SK-N-SH treated with all-trans-retinoic acid at 6 μM for 48 hours (cell line): ENCODE data around the gene NHLRC1.

Experiments used
- ATAC-seq: fragments of 200-7000 bp; cut with Tn5 transposase; 3 replicates; pipeline ENCODE4 v1.9.1; 2020; ENCODE audit warnings: mild to moderate bottlenecking, moderate library complexity
- ARNTL ChIP-seq: fragments of 450-650 bp; formaldehyde crosslinking; IDR thresholded peaks from 2 replicates; pipeline ENCODE4 v1.5.0; 2020; ENCODE audit warnings: low read depth, mild to moderate bottlenecking, moderate library complexity, borderline replicate concordance
- BACH2 ChIP-seq: fragments of 250-450 bp; sonication (Bioruptor Pico); IDR thresholded peaks from 2 replicates; pipeline ENCODE4 v1.9.0; 2021; ENCODE audit warnings: mild to moderate bottlenecking, borderline replicate concordance
- CREB5 ChIP-seq: fragments of 250-450 bp; sonication (Bioruptor Pico); IDR thresholded peaks from 2 replicates; pipeline ENCODE4 v1.5.1; 2020; ENCODE audit warnings: low read depth, mild to moderate bottlenecking, moderate library complexity
- CSDC2 ChIP-seq: fragments of 250-450 bp; sonication (Bioruptor Pico); IDR thresholded peaks from 2 replicates; pipeline ENCODE4 v1.5.0; 2020; ENCODE audit warnings: mild to moderate bottlenecking, moderate library complexity
- CSRNP3 ChIP-seq: fragments of 250-450 bp; sonication (Bioruptor Pico); IDR thresholded peaks from 2 replicates; pipeline ENCODE4 v1.5.1; 2021; ENCODE audit warnings: mild to moderate bottlenecking, moderate library complexity
- OSR1 ChIP-seq: fragments of 250-450 bp; sonication (Bioruptor Pico); IDR thresholded peaks from 2 replicates; pipeline ENCODE4 v1.8.0; 2022; ENCODE audit warnings: moderate library complexity, mild to moderate bottlenecking, inconsistent platforms
- PATZ1 ChIP-seq: fragments of 250-450 bp; sonication (Bioruptor Pico); IDR thresholded peaks from 2 replicates; pipeline ENCODE4 v1.8.0; 2020; ENCODE audit warnings: mild to moderate bottlenecking, moderate library complexity, borderline replicate concordance
- POU6F1 ChIP-seq: fragments of 250-450 bp; sonication (Bioruptor Pico); IDR thresholded peaks from 2 replicates; pipeline ENCODE4 v1.8.0; 2021; ENCODE audit warnings: low read depth, mild to moderate bottlenecking, moderate library complexity, borderline replicate concordance
- PPARA ChIP-seq: fragments of 250-450 bp; sonication (Bioruptor Pico); IDR thresholded peaks from 2 replicates; pipeline ENCODE4 v1.5.0; 2020; ENCODE audit warnings: mild to moderate bottlenecking, borderline replicate concordance
- RARB ChIP-seq: fragments of 250-450 bp; sonication (Bioruptor Pico); IDR thresholded peaks from 2 replicates; pipeline ENCODE4 v1.8.0; 2021; ENCODE audit warnings: mild to moderate bottlenecking, moderate library complexity
- SNAI2 ChIP-seq: fragments of 250-450 bp; sonication (Bioruptor Pico); IDR thresholded peaks from 2 replicates; pipeline ENCODE4 v1.5.0; 2020; ENCODE audit warnings: mild to moderate bottlenecking, moderate library complexity
- TCF4 ChIP-seq: fragments of 250-450 bp; sonication (Bioruptor Pico); IDR thresholded peaks from 2 replicates; pipeline ENCODE4 v1.8.0; 2021; ENCODE audit warnings: mild to moderate bottlenecking, moderate library complexity, borderline replicate concordance
- TOX ChIP-seq: fragments of 250-450 bp; sonication (Bioruptor Pico); IDR thresholded peaks from 2 replicates; pipeline ENCODE4 v1.8.0; 2021; ENCODE audit warnings: mild to moderate bottlenecking, moderate library complexity, borderline replicate concordance
- TSHZ2 ChIP-seq: fragments of 250-450 bp; sonication (Bioruptor Pico); IDR thresholded peaks from 2 replicates; pipeline ENCODE4 v1.5.0; 2020; ENCODE audit warnings: mild to moderate bottlenecking, moderate library complexity
- ZC3H10 ChIP-seq: fragments of 250-450 bp; sonication (Bioruptor Pico); IDR thresholded peaks from 2 replicates; pipeline ENCODE4 v1.5.1; 2021; ENCODE audit warnings: mild to moderate bottlenecking, moderate library complexity
- ZFP3 ChIP-seq: fragments of 250-450 bp; sonication (Bioruptor Pico); IDR thresholded peaks from 2 replicates; pipeline ENCODE4 v1.5.0; 2020; ENCODE audit warnings: mild to moderate bottlenecking, moderate library complexity
- ZNF565 ChIP-seq: fragments of 450-650 bp; formaldehyde crosslinking; conservative IDR thresholded peaks from 2 replicates; pipeline ENCODE4 v1.5.0; 2020; ENCODE audit warnings: low read depth, mild to moderate bottlenecking, moderate library complexity
- ZNF70 ChIP-seq: fragments of 450-650 bp; formaldehyde crosslinking; IDR thresholded peaks from 2 replicates; pipeline ENCODE4 v1.5.0; 2020; ENCODE audit warnings: mild to moderate bottlenecking, moderate library complexity
- ZNF8 ChIP-seq: fragments of 450-650 bp; formaldehyde crosslinking; IDR thresholded peaks from 2 replicates; pipeline ENCODE4 v1.5.0; 2020; ENCODE audit warnings: mild to moderate bottlenecking, moderate library complexity

NHLRC1 gene

GRCh38 chr6:18119236-18119635 lies 3.2 kb downstream of the NHLRC1 start:
- no peak for TF ChIP-seq SNAI2 (CRISPR knock-in tag)
- TF ChIP-seq RARB, result no peak
- TF ChIP-seq TCF4 (CRISPR knock-in tag), result no peak
- TF ChIP-seq, all 23 proteins: peak for 0
- ATAC-seq, result no peak

GRCh38 chr6:18118330-18118729 lies 4.1 kb downstream of the NHLRC1 start:
- TF ChIP-seq ARNTL (CRISPR knock-in tag), result no peak
- no peak for TF ChIP-seq BACH2 (CRISPR knock-in tag)
- TF ChIP-seq TCF4 (CRISPR knock-in tag), result no peak
- TF ChIP-seq TOX (CRISPR knock-in tag), result no peak
- TF ChIP-seq CREB5, result no peak
- TF ChIP-seq TSHZ2 (CRISPR knock-in tag), result no peak
- no peak for TF ChIP-seq RARB
- no peak for TF ChIP-seq CSRNP3
- TF ChIP-seq ZFP3, result no peak
- no peak for TF ChIP-seq ZNF8 (CRISPR knock-in tag)
- TF ChIP-seq ZNF70 (CRISPR knock-in tag), result no peak
- ATAC-seq, result no peak

GRCh38 chr6:18117136-18117535 lies 5.3 kb downstream of the NHLRC1 start:
- no peak for ATAC-seq
- TF ChIP-seq TSHZ2 (CRISPR knock-in tag), result no peak
- no peak for TF ChIP-seq ZC3H10 (CRISPR knock-in tag)
- TF ChIP-seq ZFP3, result no peak
- no peak for TF ChIP-seq ZNF565 (CRISPR knock-in tag)
- no peak for TF ChIP-seq CREB5
- TF ChIP-seq PATZ1 (CRISPR knock-in tag), result no peak
- TF ChIP-seq ZNF8 (CRISPR knock-in tag), result no peak
- no peak for TF ChIP-seq ARNTL (CRISPR knock-in tag)
- no peak for TF ChIP-seq OSR1
- TF ChIP-seq POU6F1 (CRISPR knock-in tag), result no peak
- no peak for TF ChIP-seq BACH2 (CRISPR knock-in tag)
- no peak for TF ChIP-seq PPARA (CRISPR knock-in tag)
- TF ChIP-seq CSDC2 (CRISPR knock-in tag), result no peak
